ENCODE measurements around the gene INTS11.

GRCh38 chr1:1333551-1334241 lies 9.2 kb upstream of the INTS11 start:
- no peak for TF ChIP-seq CTCF (IDR thresholded peaks at IDR 0.05; ENCODE audit: low read depth, low read length, missing input control)
- TF ChIP-seq MAX (IDR thresholded peaks at IDR 0.05) = no peak
- TF ChIP-seq FOXA1 (IDR thresholded peaks at IDR 0.05) = no peak
- TF ChIP-seq TAF1 (conservative IDR thresholded peaks at IDR 0.05) = no peak
- TF ChIP-seq ZBTB33 (IDR thresholded peaks at IDR 0.05) = no peak
- no peak for TF ChIP-seq HNF4G (IDR thresholded peaks at IDR 0.05)
- no peak for TF ChIP-seq REST (IDR thresholded peaks at IDR 0.05)
- TF ChIP-seq RAD21 (IDR thresholded peaks at IDR 0.05) = no peak

Data from liver (tissue), 3 donors.